Measurements from ENCODE around the gene SLC17A5. TPM values are rescaled to one million over a fixed set of nuclear protein-coding genes. Genes with fewer than 3 reads are reported as not detected.
"Not testable (repeated sequence)": the region's sequence is repeated elsewhere in the genome, so short reads cannot be mapped to it uniquely, and the experiment has no call there.

Gene SLC17A5
- total RNA-seq, 1 experiment from 2014 or later: 21.3 TPM

- no peak overlapping the region for H3K4me3 Mint-ChIP-seq (ENCODE audit: low read depth, unreplicated experiment)
- CTCF ChIA-PET: no interaction called here
- H3K27ac Mint-ChIP-seq (ENCODE audit: unreplicated experiment): peak overlapping the region; percentile 55
- no peaks in the 10 kb centered on the region for H3K27me3 Mint-ChIP-seq (ENCODE audit: unreplicated experiment)
- peaks cover 20% of the 10 kb centered on the region for H3K4me1 Mint-ChIP-seq (ENCODE audit: low read depth, unreplicated experiment)
- intact Hi-C loops (cut with micrococcal nuclease; ENCODE audit: unreplicated experiment): no loop called here
- no peak for DNase-seq
- peaks cover 15% of the 10 kb centered on the region for H3K36me3 Mint-ChIP-seq (ENCODE audit: insufficient read depth, unreplicated experiment)
- no peak for TF ChIP-seq CTCF (IDR thresholded peaks at IDR 0.05; ENCODE audit: unreplicated experiment)
- no peaks in the 10 kb centered on the region for H3K9me3 Mint-ChIP-seq (ENCODE audit: low read depth, unreplicated experiment)
- BruUV-seq (replicated peaks): no TSS peak
Observed at GRCh38 chr6:73577676-73578075, 76.1 kb downstream of the SLC17A5 start.

GRCh38 chr6:73572531-73572930, 81.3 kb downstream of the SLC17A5 start:
- BruUV-seq (replicated peaks); H3K36me3 Mint-ChIP-seq (ENCODE audit: insufficient read depth, unreplicated experiment); H3K4me1 Mint-ChIP-seq (ENCODE audit: low read depth, unreplicated experiment); H3K27me3 Mint-ChIP-seq (ENCODE audit: unreplicated experiment); H3K9me3 Mint-ChIP-seq (ENCODE audit: low read depth, unreplicated experiment); DNase-seq; CTCF ChIA-PET; intact Hi-C loops (cut with micrococcal nuclease; ENCODE audit: unreplicated experiment); H3K4me3 Mint-ChIP-seq (ENCODE audit: low read depth, unreplicated experiment); H3K27ac Mint-ChIP-seq (ENCODE audit: unreplicated experiment): not testable (repeated sequence)

- H3K27me3 Mint-ChIP-seq (ENCODE audit: unreplicated experiment); BruUV-seq (replicated peaks); H3K4me3 Mint-ChIP-seq (ENCODE audit: low read depth, unreplicated experiment); intact Hi-C loops (cut with micrococcal nuclease; ENCODE audit: unreplicated experiment); H3K27ac Mint-ChIP-seq (ENCODE audit: unreplicated experiment); H3K36me3 Mint-ChIP-seq (ENCODE audit: insufficient read depth, unreplicated experiment); DNase-seq; H3K9me3 Mint-ChIP-seq (ENCODE audit: low read depth, unreplicated experiment): not testable (repeated sequence)
- H3K4me1 Mint-ChIP-seq (ENCODE audit: low read depth, unreplicated experiment): peaks cover 10% of the 10 kb centered on the region
- CTCF ChIA-PET: interaction anchor here (0.6 kb wide), 1 partner anchor 18 kb away, joined by 6 read pairs; no protein-coding TSS in a partner anchor
Observed at GRCh38 chr6:73571218-73572181, 82.3 kb downstream of the SLC17A5 start.

- DNase-seq: no peak
- Mint-ChIP-seq H3K27me3 (ENCODE audit: unreplicated experiment) (no peaks in the 10 kb centered on the region), H3K4me1 (ENCODE audit: low read depth, unreplicated experiment) (peaks cover 19% of the 10 kb centered on the region), H3K27ac (ENCODE audit: unreplicated experiment) (no peak overlapping the region), H3K4me3 (ENCODE audit: low read depth, unreplicated experiment) (no peak overlapping the region), H3K36me3 (ENCODE audit: insufficient read depth, unreplicated experiment) (peaks cover 9% of the 10 kb centered on the region), H3K9me3 (ENCODE audit: low read depth, unreplicated experiment) (no peaks in the 10 kb centered on the region)
- BruUV-seq (replicated peaks): no TSS peak
- TF ChIP-seq CTCF (IDR thresholded peaks at IDR 0.05; ENCODE audit: unreplicated experiment): no peak
- intact Hi-C loops (cut with micrococcal nuclease; ENCODE audit: unreplicated experiment): loop anchor here (5.0 kb wide), 1 partner anchor 47 kb away; the partner anchor contains the start of gene EEF1A1
- CTCF ChIA-PET: interaction anchor here (1.7 kb wide), 1 partner anchor 11 kb away, joined by 6 read pairs; no protein-coding TSS in a partner anchor
Observed at GRCh38 chr6:73569121-73569520, 84.7 kb downstream of the SLC17A5 start.

- CTCF ChIA-PET: interaction anchor here (0.8 to 1.3 kb wide), 3 partner anchors 13 to 45 kb away, joined by 3 to 8 read pairs (median 4); no protein-coding TSS in a partner anchor
- intact Hi-C loops (cut with micrococcal nuclease; ENCODE audit: unreplicated experiment): loop anchor here (5.0 kb wide), 1 partner anchor 45 kb away; the partner anchor contains the start of gene EEF1A1
- DNase-seq: peak; percentile 86
- no peak for TF ChIP-seq CTCF (IDR thresholded peaks at IDR 0.05; ENCODE audit: unreplicated experiment)
- Mint-ChIP-seq H3K27me3 (ENCODE audit: unreplicated experiment) (no peaks in the 10 kb centered on the region), H3K4me3 (ENCODE audit: low read depth, unreplicated experiment) (peak overlapping the region; percentile 15), H3K4me1 (ENCODE audit: low read depth, unreplicated experiment) (peaks cover 23% of the 10 kb centered on the region), H3K9me3 (ENCODE audit: low read depth, unreplicated experiment) (no peaks in the 10 kb centered on the region), H3K36me3 (ENCODE audit: insufficient read depth, unreplicated experiment) (peaks cover 9% of the 10 kb centered on the region), H3K27ac (ENCODE audit: unreplicated experiment) (peak overlapping the region; percentile 79)
- no TSS peak for BruUV-seq (replicated peaks)
Observed at GRCh38 chr6:73566954-73567591, 86.7 kb downstream of the SLC17A5 start.

- H3K27ac Mint-ChIP-seq (ENCODE audit: unreplicated experiment): peak overlapping the region; percentile 79
- not testable (repeated sequence) for H3K36me3 Mint-ChIP-seq (ENCODE audit: insufficient read depth, unreplicated experiment); DNase-seq; H3K4me3 Mint-ChIP-seq (ENCODE audit: low read depth, unreplicated experiment); BruUV-seq (replicated peaks); H3K27me3 Mint-ChIP-seq (ENCODE audit: unreplicated experiment); H3K9me3 Mint-ChIP-seq (ENCODE audit: low read depth, unreplicated experiment)
- peaks cover 23% of the 10 kb centered on the region for H3K4me1 Mint-ChIP-seq (ENCODE audit: low read depth, unreplicated experiment)
- CTCF ChIA-PET: interaction anchor here (0.8 to 1.3 kb wide), 3 partner anchors 14 to 45 kb away, joined by 3 to 8 read pairs (median 4); no protein-coding TSS in a partner anchor
- intact Hi-C loops (cut with micrococcal nuclease; ENCODE audit: unreplicated experiment): loop anchor here (5.0 kb wide), 1 partner anchor 44 kb away; the partner anchor contains the start of gene EEF1A1
Observed at GRCh38 chr6:73566486-73566871, 87.3 kb downstream of the SLC17A5 start.
